ENCODE results near the gene PITPNB.

The PITPNB gene

GRCh38 chr22:27853424-27853823, 65.6 kb downstream of the PITPNB start:
- DNase-seq: no peak

- no peak for DNase-seq
These were observed 66.9 kb downstream of the PITPNB start for GRCh38 chr22:27851974-27852746.

GRCh38 chr22:27850000-27850521, 69.0 kb downstream of the PITPNB start:
- DNase-seq: no peak

- no peak for DNase-seq
These were observed 71.1 kb downstream of the PITPNB start for GRCh38 chr22:27848005-27848404.

- DNase-seq: no peak
These were observed 72.1 kb downstream of the PITPNB start for GRCh38 chr22:27846910-27847309.

- no peak for DNase-seq
These were observed 72.8 kb downstream of the PITPNB start for GRCh38 chr22:27846248-27846757.

- DNase-seq: no peak
These were observed 73.4 kb downstream of the PITPNB start for GRCh38 chr22:27845644-27846043.

- no peak for DNase-seq
These were observed 74.1 kb downstream of the PITPNB start for GRCh38 chr22:27844656-27845591.

- DNase-seq: no peak
These were observed 74.8 kb downstream of the PITPNB start for GRCh38 chr22:27844256-27844655.

GRCh38 chr22:27843441-27843840, 75.6 kb downstream of the PITPNB start:
- no peak for DNase-seq

GRCh38 chr22:27842669-27843431, 76.2 kb downstream of the PITPNB start:
- DNase-seq: no peak

- DNase-seq: no peak
These were observed 76.9 kb downstream of the PITPNB start for GRCh38 chr22:27842201-27842600.

GRCh38 chr22:27840436-27840835, 78.6 kb downstream of the PITPNB start:
- no peak for DNase-seq

- no peak for DNase-seq
These were observed 79.9 kb downstream of the PITPNB start for GRCh38 chr22:27839057-27839660.

GRCh38 chr22:27836181-27836580, 82.9 kb downstream of the PITPNB start:
- DNase-seq: no peak

- no peak for DNase-seq
These were observed 83.6 kb downstream of the PITPNB start for GRCh38 chr22:27835446-27835845.

- no peak for DNase-seq
These were observed 84.5 kb downstream of the PITPNB start for GRCh38 chr22:27834364-27835185.

GRCh38 chr22:27833803-27834202, 85.3 kb downstream of the PITPNB start:
- no peak for DNase-seq

- no peak for DNase-seq
These were observed 86.5 kb downstream of the PITPNB start for GRCh38 chr22:27832606-27833005.

GRCh38 chr22:27829620-27830019, 89.4 kb downstream of the PITPNB start:
- no peak for DNase-seq

Data from effector CD4-positive, alpha-beta T cell (primary cell).